ENCODE results near the gene ZFHX3.

DNA sequence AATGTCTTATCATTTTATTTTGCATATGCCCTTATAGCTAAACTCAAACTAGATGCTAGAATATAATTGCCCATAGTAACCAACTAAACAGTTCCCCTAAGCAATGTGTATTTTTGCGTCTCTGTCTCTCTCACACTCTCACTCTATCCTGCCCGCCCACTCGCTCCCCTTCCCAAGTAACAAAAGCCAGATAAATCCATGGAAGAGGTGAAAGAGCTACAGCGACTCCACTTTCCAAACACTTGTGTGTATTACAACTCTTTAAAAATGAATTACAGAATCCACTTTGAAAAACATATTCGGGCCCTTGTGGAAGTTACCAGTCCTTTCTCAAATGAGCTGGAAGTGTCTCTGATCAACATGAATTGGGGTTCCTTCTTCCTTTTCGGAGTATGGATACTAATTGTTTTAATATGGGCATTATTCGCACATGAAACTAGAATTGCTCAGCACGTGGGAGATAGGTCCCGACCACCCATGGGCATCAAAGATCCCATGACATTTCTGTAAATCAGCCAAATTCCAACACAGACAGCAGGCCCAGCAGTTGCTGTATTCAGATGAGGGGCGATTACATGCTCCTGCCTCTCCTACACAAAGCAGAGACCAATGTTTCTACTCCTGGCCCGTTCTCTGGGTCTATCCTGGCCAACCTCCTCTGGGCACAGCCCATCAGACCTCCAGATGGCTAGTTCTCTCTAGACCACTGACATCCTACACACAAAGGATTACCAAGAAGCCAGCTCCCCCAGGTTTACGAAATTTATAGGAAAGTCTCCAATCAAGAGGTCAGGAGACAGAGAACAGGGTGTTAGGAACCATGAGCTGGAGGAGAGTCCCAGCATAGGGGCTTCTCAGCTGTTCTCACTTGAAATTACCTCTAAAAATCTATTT is 121.5 kb downstream of the ZFHX3 start:
- TF ChIP-seq, protein P1, sequence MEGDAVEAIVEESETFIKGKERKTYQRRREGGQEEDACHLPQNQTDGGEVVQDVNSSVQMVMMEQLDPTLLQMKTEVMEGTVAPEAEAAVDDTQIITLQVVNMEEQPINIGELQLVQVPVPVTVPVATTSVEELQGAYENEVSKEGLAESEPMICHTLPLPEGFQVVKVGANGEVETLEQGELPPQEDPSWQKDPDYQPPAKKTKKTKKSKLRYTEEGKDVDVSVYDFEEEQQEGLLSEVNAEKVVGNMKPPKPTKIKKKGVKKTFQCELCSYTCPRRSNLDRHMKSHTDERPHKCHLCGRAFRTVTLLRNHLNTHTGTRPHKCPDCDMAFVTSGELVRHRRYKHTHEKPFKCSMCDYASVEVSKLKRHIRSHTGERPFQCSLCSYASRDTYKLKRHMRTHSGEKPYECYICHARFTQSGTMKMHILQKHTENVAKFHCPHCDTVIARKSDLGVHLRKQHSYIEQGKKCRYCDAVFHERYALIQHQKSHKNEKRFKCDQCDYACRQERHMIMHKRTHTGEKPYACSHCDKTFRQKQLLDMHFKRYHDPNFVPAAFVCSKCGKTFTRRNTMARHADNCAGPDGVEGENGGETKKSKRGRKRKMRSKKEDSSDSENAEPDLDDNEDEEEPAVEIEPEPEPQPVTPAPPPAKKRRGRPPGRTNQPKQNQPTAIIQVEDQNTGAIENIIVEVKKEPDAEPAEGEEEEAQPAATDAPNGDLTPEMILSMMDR (optimal IDR thresholded peaks at IDR 0.05 in 1 of 3, IDR thresholded peaks at IDR 0.05 in 1 of 3, conservative IDR thresholded peaks at IDR 0.05 in 1 of 3; ENCODE audit: extremely low read depth in 1 of 3, insufficient read depth in 2 of 3, low read length in 3 of 3): no peak
- no peak for TF ChIP-seq EZH2 (IDR thresholded peaks at IDR 0.05; ENCODE audit: low read length)
